Spleen (tissue), 7 donors: Measurements from ENCODE around the gene GOLGA6L2.

Source experiments
- POLR2A ChIP-seq, 3 donors: fragments of 450-650 bp; IDR thresholded peaks; one replicate each; pipeline ENCODE4 v1.5.1; 2017; ENCODE audit warnings: antibody characterized with exemption in 3 of 3, mild to moderate bottlenecking in 1 of 3
- POLR2AphosphoS5 ChIP-seq, 3 donors: sonication (generic); formaldehyde crosslinking; IDR thresholded peaks; one replicate each; pipeline ENCODE4 v1.5.1; 2017; ENCODE audit warnings: antibody characterized with exemption in 3 of 3
- TF ChIP-seq, protein P1 (sequence below), 11 experiments: fragments of 200-600 bp in 7 of 11; fragments of 450-650 bp in 4 of 11; sonication (generic) in 4 of 11; IDR thresholded peaks in 8 of 11; conservative IDR thresholded peaks in 3 of 11; 1 replicate in 7 of 11; 2 replicates in 4 of 11; pipeline versions ENCODE4 v1.4.0 to v1.8.0; 2016 to 2021; ENCODE audit warnings: antibody characterized with exemption in 11 of 11, inconsistent platforms in 4 of 11, mild to moderate bottlenecking in 1 of 11
- donor health status: DM: no; HTN: no; CAD: no; lungs with moderate emphysema.
- donor health status: DM: no; HTN: no; CAD: no.
- donor health status: DM: no; HTN: no; CAD: no.

- TF ChIP-seq, protein P1, sequence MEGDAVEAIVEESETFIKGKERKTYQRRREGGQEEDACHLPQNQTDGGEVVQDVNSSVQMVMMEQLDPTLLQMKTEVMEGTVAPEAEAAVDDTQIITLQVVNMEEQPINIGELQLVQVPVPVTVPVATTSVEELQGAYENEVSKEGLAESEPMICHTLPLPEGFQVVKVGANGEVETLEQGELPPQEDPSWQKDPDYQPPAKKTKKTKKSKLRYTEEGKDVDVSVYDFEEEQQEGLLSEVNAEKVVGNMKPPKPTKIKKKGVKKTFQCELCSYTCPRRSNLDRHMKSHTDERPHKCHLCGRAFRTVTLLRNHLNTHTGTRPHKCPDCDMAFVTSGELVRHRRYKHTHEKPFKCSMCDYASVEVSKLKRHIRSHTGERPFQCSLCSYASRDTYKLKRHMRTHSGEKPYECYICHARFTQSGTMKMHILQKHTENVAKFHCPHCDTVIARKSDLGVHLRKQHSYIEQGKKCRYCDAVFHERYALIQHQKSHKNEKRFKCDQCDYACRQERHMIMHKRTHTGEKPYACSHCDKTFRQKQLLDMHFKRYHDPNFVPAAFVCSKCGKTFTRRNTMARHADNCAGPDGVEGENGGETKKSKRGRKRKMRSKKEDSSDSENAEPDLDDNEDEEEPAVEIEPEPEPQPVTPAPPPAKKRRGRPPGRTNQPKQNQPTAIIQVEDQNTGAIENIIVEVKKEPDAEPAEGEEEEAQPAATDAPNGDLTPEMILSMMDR (IDR thresholded peaks at IDR 0.05 in 8 of 11, conservative IDR thresholded peaks at IDR 0.05 in 3 of 11) = no peak
- TF ChIP-seq POLR2A (IDR thresholded peaks at IDR 0.05) (no peak), POLR2AphosphoS5 (IDR thresholded peaks at IDR 0.05) (no peak)
These were observed 22.7 kb downstream of the GOLGA6L2 start for GRCh38 chr15:23424111-23424904.
